Measurements from ENCODE around the gene NHERF2.

DNA sequence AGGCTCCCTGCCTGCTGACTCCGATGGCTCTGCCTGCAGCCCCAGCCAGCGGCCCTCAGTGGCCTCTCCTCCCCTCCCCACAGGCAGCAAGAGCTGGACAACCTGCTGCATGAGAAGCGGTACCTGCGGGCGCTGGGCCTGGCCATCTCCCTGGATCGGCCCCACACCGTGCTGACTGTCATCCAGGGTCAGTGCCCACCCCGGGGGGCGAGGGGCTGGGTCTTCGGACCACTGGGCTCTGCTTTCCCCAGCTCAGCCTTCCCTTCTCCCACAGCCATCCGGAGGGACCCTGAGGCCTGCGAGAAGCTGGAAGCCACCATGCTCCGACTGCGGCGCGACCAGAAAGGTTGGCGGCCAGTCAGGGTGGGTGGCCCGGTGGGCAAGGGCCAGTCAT lies 48.8 kb upstream of the NHERF2 start:
- TF ChIP-seq CTCF (IDR thresholded peaks at IDR 0.05): no peak
- no peak for TF ChIP-seq POLR2A (IDR thresholded peaks at IDR 0.05)
